ENCODE data around the gene CCDC197. TPM values are rescaled to one million over a fixed set of nuclear protein-coding genes. Genes with fewer than 3 reads are reported as not detected.

CCDC197 gene
- total RNA-seq, 2 donors from 2014 or later = not detected

DNA sequence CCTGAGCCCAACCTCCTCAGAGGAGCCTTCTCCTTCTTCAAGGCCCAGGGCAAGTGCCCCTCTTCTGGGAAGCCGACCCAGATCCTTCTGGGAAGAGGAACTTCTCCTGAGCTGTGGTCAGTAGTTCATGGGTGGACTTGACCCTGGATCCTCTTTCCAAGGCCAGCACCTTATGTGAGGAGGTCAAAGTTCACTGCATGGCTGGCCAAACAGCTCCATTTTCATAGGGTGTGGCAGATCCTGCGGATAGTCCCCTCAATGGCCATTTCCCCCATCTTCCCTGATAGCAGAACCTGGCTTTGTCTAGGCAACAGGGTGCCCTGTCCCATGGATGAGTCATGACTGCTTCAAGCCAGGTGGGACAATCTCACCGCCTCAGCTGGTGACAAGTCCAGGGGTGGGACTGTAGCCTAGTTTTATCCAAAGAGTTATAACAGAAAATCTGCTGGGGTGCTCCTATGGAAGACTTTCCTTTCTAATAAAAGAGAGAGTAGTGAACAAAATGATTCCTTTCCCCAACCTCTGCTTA lies 31.1 kb upstream of the CCDC197 start:
- H3K27ac Mint-ChIP-seq = peak overlapping the region; percentile 0
- H3K9me3 ChIP-seq (ENCODE audit: control insufficient read depth, low read length, poor library complexity, severe bottlenecking) = no peaks in the 10 kb centered on the region
- peaks cover 44% of the 10 kb centered on the region for H3K4me1 Mint-ChIP-seq
- H3K27me3 Mint-ChIP-seq = no peaks in the 10 kb centered on the region
- DNase-seq (no peak), ATAC-seq (no peak)
- no peak overlapping the region for H3K4me3 Mint-ChIP-seq
- H3K36me3 Mint-ChIP-seq (ENCODE audit: low read depth) = no peaks in the 10 kb centered on the region

DNA sequence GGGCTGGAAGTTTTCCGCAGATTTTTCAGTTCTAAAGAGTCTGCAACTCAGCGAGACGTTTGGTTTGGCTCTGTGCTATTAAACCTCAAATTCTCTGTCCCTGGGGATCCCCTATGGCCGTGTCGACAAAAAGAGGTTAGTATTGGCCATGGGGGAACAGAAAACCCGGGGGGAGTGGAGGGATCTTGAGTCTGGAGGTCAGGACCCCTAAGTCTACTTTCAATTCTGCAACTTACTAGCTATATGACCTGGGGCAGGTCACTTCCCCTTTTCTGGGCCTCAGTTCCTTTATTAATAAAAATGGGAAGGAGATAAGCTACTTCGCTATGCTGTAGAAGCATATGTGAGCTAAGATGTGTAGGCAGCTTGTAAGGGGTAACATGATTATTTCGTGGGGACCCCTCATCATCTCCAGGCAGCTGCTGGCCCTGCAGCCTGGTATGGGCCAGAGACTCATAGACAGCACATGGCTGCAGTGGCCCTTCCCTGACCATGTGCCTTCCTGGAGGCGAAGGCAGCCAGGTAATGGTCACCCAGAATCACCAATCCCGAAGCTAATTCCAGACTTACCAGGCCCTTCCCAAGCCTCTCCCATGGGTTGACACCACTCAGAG lies 29.4 kb upstream of the CCDC197 start:
- Mint-ChIP-seq H3K36me3 (ENCODE audit: low read depth) (no peaks in the 10 kb centered on the region), H3K27me3 (no peaks in the 10 kb centered on the region), H3K4me1 (peaks cover 44% of the 10 kb centered on the region), H3K4me3 (no peak overlapping the region), H3K27ac (peak overlapping the region; percentile 54)
- ATAC-seq = no peak
- no peak for DNase-seq
- no peaks in the 10 kb centered on the region for H3K9me3 ChIP-seq (ENCODE audit: control insufficient read depth, low read length, poor library complexity, severe bottlenecking)

DNA sequence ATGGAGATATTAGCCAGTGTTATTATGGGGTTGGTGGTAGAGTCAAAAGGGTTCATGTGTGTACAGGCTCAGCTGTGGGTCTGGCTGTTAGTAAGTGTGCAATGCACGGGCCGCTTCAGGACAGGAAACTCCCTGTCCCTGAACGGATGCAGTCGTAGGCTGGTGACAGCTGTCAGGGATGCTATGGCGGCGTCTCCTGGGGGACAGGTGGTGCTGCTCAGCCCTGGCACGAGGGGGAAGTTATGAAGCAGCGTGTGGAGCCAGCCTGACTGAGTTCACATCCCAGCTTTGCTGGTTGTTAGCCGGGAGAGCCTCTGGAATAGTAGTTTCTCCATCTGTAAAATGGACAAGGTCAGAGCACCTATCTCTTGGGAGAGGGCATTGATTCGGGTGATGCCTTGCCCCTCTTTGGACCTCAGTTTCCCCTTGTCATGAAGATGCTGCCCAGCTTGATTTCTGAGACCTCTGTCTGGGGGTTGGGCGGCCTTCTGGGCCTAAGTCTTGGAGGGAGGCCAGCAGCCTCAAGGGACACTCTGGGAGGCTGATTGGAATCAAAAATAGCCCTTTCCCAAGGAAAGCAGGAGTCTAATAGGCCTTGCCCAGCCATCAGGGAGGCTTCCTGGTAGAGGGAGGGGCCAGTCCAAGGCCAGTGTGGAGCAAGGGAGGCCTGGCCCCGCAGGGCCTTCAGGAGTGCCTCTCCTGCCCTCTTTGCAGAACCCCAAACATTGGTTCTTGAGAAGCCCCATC lies 27.8 kb upstream of the CCDC197 start:
- H3K9me3 ChIP-seq (ENCODE audit: control insufficient read depth, low read length, poor library complexity, severe bottlenecking) = no peaks in the 10 kb centered on the region
- Mint-ChIP-seq H3K36me3 (ENCODE audit: low read depth) (no peaks in the 10 kb centered on the region), H3K27ac (no peak overlapping the region), H3K4me3 (no peak overlapping the region), H3K27me3 (no peaks in the 10 kb centered on the region), H3K4me1 (peaks cover 34% of the 10 kb centered on the region)
- ATAC-seq (no peak), DNase-seq (no peak)

GRCh38 chr14:93970585-93970964 lies 26.5 kb upstream of the CCDC197 start:
- no peaks in the 10 kb centered on the region for H3K9me3 ChIP-seq (ENCODE audit: control insufficient read depth, low read length, poor library complexity, severe bottlenecking)
- peaks cover 30% of the 10 kb centered on the region for H3K4me1 Mint-ChIP-seq
- H3K4me3 Mint-ChIP-seq = peak overlapping the region; percentile 89
- H3K27me3 Mint-ChIP-seq = no peaks in the 10 kb centered on the region
- ATAC-seq = peak; percentile 94
- H3K27ac Mint-ChIP-seq = peak overlapping the region; percentile 68
- H3K36me3 Mint-ChIP-seq (ENCODE audit: low read depth) = no peaks in the 10 kb centered on the region
- peak; percentile 52 to 60 (median 60) for DNase-seq

- no peak for DNase-seq
- H3K4me1 Mint-ChIP-seq = peaks cover 33% of the 10 kb centered on the region
These were observed 26.0 kb upstream of the CCDC197 start for GRCh38 chr14:93970965-93971634.

DNA sequence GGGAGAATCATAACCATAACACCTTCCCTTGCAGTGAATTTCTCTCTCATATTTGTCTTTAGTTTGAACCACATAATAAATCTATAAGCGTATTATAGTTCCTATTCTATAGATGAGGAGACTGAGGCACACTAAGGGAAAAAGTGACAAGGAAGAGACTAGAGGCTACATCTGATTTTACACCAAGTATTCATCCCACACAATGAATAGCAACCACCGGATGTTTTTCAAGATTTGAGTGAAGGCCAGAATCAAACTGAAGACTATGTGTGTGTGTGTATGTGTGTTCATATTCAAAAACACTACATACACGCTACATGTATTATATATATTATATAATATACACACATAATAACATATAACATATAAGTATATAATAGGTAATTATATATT lies 25.5 kb upstream of the CCDC197 start:
- peak overlapping the region; percentile 89 for H3K4me3 Mint-ChIP-seq
- peak overlapping the region; percentile 68 for H3K27ac Mint-ChIP-seq
- H3K27me3 Mint-ChIP-seq = no peaks in the 10 kb centered on the region
- ATAC-seq (no peak), DNase-seq (no peak)
- H3K36me3 Mint-ChIP-seq (ENCODE audit: low read depth) = peaks cover under 1% of the 10 kb centered on the region
- H3K9me3 ChIP-seq (ENCODE audit: control insufficient read depth, low read length, poor library complexity, severe bottlenecking) = no peaks in the 10 kb centered on the region
- H3K4me1 Mint-ChIP-seq = peaks cover 36% of the 10 kb centered on the region

More at GRCh38 chr14:93970965-93971634, 26.0 kb upstream of the CCDC197 start:
- Mint-ChIP-seq H3K4me3 (peak overlapping the region; percentile 89), H3K36me3 (ENCODE audit: low read depth) (no peaks in the 10 kb centered on the region), H3K27ac (peak overlapping the region; percentile 68), H3K27me3 (no peaks in the 10 kb centered on the region)
- H3K9me3 ChIP-seq (ENCODE audit: control insufficient read depth, low read length, poor library complexity, severe bottlenecking) = no peaks in the 10 kb centered on the region
- ATAC-seq = peak; percentile 54

- no peaks in the 10 kb centered on the region for H3K9me3 ChIP-seq (ENCODE audit: control insufficient read depth, low read length, poor library complexity, severe bottlenecking)
- Mint-ChIP-seq H3K27ac (peak overlapping the region; percentile 47), H3K36me3 (ENCODE audit: low read depth) (peaks cover 4% of the 10 kb centered on the region), H3K4me1 (peaks cover 41% of the 10 kb centered on the region), H3K4me3 (peak overlapping the region; percentile 64), H3K27me3 (no peaks in the 10 kb centered on the region)
- ATAC-seq (no peak), DNase-seq (no peak)
These were observed 24.4 kb upstream of the CCDC197 start for GRCh38 chr14:93972618-93973205.

DNA sequence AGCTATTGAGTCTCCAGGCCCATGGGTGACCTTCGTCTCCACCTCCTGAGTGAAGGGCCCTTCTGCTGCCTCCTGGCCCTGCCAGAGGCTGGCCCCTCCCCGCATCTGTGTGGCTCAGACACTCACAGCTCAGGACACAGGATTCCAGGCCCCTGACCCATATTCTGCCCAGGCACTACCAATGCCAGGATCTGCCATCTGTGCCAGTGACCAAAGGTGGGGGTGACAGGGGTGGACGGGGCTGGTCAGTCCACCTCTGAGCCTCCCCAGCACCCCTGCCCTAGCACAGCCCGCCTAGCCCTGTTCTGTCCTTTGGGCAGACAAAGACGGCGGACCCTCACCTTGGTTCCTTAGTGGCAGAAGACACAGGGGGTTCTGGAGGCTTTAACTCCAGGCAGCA lies 23.5 kb upstream of the CCDC197 start:
- H3K4me3 Mint-ChIP-seq = no peak overlapping the region
- no peak overlapping the region for H3K27ac Mint-ChIP-seq
- no peaks in the 10 kb centered on the region for H3K9me3 ChIP-seq (ENCODE audit: control insufficient read depth, low read length, poor library complexity, severe bottlenecking)
- peaks cover 4% of the 10 kb centered on the region for H3K36me3 Mint-ChIP-seq (ENCODE audit: low read depth)
- no peaks in the 10 kb centered on the region for H3K27me3 Mint-ChIP-seq
- ATAC-seq (no peak), DNase-seq (no peak)
- peaks cover 48% of the 10 kb centered on the region for H3K4me1 Mint-ChIP-seq

DNA sequence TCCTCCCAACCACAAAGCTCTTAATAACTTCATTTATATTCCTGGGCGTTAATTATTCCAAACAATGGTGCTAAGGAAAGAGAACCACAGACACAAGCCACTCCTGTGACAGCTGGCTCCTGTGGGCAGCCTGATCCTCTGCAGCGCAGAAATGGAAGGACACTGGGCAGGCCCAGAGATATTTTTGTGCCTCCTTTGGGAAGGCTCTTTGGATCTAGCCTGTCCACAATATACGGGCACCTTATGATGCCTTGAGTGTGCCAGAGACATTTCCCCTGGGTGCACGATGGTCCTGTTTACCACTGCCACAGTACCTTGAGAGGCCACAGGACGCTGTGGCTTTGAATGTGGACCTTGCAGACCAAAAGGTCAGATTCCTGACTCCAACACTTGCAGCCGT lies 22.8 kb upstream of the CCDC197 start:
- no peaks in the 10 kb centered on the region for H3K27me3 Mint-ChIP-seq
- no peaks in the 10 kb centered on the region for H3K9me3 ChIP-seq (ENCODE audit: control insufficient read depth, low read length, poor library complexity, severe bottlenecking)
- H3K36me3 Mint-ChIP-seq (ENCODE audit: low read depth) = peaks cover 4% of the 10 kb centered on the region
- no peak overlapping the region for H3K4me3 Mint-ChIP-seq
- H3K4me1 Mint-ChIP-seq = peaks cover 48% of the 10 kb centered on the region
- DNase-seq (no peak), ATAC-seq (no peak)
- no peak overlapping the region for H3K27ac Mint-ChIP-seq

GRCh38 chr14:93974833-93975232 lies 22.3 kb upstream of the CCDC197 start:
- no peak for ATAC-seq
- H3K4me3 Mint-ChIP-seq = no peak overlapping the region
- no peak for DNase-seq
- H3K4me1 Mint-ChIP-seq = peaks cover 50% of the 10 kb centered on the region
- H3K27me3 Mint-ChIP-seq = no peaks in the 10 kb centered on the region
- H3K36me3 Mint-ChIP-seq (ENCODE audit: low read depth) = peaks cover 4% of the 10 kb centered on the region
- H3K9me3 ChIP-seq (ENCODE audit: control insufficient read depth, low read length, poor library complexity, severe bottlenecking) = no peaks in the 10 kb centered on the region
- H3K27ac Mint-ChIP-seq = no peak overlapping the region

GRCh38 chr14:93975791-93976476 lies 21.2 kb upstream of the CCDC197 start:
- Mint-ChIP-seq H3K27me3 (peaks cover 4% of the 10 kb centered on the region), H3K36me3 (ENCODE audit: low read depth) (peaks cover 4% of the 10 kb centered on the region), H3K4me1 (peaks cover 50% of the 10 kb centered on the region), H3K27ac (no peak overlapping the region), H3K4me3 (peak overlapping the region; percentile 71)
- ATAC-seq = no peak
- no peaks in the 10 kb centered on the region for H3K9me3 ChIP-seq (ENCODE audit: control insufficient read depth, low read length, poor library complexity, severe bottlenecking)
- DNase-seq = no peak

DNA sequence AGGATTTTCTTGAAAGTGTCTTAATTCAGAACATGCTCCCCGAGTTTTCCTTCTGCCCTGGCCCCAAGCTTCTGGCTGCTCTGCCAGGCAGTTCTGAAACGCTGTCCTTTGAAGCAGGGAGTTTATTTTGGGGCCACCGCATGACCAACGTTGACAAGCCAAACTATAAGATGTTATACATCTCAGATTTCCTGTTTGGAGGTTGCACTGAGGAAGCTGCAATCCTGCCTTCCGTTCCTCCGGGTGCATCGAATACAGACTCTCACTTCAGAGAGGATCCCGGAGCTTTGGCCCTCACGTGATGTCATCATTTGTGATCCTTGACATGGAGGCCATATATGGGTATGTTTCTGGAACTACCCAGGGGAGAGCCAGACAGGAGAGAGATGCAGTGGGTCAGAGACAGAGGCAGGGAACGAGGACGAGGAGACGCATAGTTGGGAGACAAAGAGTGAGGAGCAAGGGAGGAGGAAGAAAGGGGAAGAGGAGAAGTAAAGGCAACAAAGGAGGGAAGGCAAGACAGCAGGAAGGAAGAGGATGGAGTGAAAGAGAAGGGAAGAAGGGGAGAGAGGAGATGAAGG lies 20.5 kb upstream of the CCDC197 start, which contains the start of gene ASB2:
Gene ASB2 (minus strand): TSS at position 94 of the 581 bp plus-strand sequence. CDS start 12,031 bp downstream, outside the sequence.
- DNase-seq (no peak), ATAC-seq (no peak)
- Mint-ChIP-seq H3K4me1 (peaks cover 46% of the 10 kb centered on the region), H3K27me3 (peaks cover 4% of the 10 kb centered on the region), H3K36me3 (ENCODE audit: low read depth) (peaks cover 4% of the 10 kb centered on the region), H3K27ac (peak within 1 kb of the TSS; percentile 44), H3K4me3 (peak within 1 kb of the TSS; percentile 71)
- H3K9me3 ChIP-seq (ENCODE audit: control insufficient read depth, low read length, poor library complexity, severe bottlenecking) = no peaks in the 10 kb centered on the region
